T1000 (cell line): ENCODE data around the gene C4B.
"Not testable (repeated sequence)": the region's sequence is repeated elsewhere in the genome, so short reads cannot be mapped to it uniquely, and the experiment has no call there.

Source experiments
- DNase-seq: peaks from one replicate; lab custom pipeline; 2025; ENCODE audit warnings: mixed read lengths; lab: John Stamatoyannopoulos, UW

C4B gene

DNA sequence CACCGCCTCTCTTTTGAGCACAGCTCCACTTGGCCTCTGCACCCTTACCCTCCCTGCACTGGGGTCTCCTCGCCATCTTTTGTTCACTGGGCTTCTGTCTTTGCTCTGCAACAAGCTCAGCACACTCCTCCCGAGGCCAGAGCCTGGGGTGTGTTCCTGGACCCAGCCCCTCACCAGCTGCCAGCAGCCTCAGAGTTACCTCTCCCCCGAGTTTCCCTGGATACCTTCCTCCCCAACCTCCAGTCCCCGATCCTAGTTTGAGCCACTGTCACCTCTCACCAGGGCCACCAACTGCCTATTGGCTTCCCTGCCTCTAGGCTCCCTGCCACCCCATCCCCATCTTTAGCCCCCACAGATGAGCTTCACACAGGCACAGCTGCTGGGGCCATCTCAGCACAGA, 36.0 kb downstream of the C4B start:
- DNase-seq = no peak

DNA sequence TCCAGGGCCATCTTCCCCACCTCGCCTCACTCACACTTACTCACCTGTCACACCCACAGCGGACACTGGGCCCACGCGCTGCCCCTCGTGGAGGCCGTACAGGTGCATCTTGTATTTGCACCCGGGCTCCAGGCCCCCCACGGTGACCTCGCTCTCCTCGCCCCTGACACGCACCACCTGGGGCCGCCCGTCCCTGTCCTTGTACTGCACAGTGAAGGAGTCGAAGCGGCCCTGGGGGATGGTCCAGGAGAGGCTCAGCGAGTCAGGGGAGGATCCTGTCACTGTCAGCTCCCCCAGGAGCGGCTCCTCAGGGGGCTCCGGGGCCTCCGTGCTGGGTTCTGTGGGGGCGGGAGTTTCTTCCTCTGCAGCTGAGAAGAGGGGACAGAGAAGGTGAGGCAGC, 38.0 kb downstream of the C4B start:
- not testable (repeated sequence) for DNase-seq

DNA sequence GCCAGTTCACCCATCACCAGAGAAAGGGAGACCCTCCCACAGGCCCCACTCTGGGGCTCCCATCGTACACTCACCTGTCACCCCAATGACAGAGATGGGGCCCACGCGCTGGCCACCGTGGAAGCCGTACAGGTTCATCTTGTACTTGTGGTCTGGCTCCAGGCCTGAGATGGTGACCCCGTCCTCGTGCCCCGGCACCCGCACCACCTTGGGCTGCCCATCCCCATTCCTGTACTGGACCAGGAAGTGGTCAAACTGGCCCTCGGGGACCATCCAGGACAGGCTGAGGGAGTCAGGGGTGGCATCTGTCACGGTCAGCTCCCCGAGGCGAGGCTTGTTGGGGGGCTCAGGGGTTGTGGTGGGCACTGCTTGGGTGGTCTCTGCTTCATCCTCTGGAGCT, 38.7 kb downstream of the C4B start:
- not testable (repeated sequence) for DNase-seq

DNA sequence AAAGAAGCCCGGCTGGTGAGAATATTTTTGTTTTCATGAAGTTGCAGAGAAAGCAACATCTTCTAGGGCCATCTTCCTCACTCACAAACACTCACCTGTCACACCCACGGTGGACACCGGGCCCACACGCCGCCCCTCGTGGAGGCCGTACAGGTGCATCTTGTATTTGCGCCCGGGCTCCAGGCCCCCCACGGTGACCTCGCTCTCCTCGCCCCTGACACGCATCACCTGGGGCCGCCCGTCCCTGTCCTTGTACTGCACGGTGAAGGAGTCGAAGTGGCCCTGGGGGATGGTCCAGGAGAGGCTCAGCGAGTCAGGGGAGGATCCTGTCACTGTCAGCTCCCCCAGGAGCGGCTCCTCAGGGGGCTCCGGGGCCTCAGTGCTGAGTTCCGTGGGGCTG, 41.2 kb downstream of the C4B start:
- not testable (repeated sequence) for DNase-seq

DNA sequence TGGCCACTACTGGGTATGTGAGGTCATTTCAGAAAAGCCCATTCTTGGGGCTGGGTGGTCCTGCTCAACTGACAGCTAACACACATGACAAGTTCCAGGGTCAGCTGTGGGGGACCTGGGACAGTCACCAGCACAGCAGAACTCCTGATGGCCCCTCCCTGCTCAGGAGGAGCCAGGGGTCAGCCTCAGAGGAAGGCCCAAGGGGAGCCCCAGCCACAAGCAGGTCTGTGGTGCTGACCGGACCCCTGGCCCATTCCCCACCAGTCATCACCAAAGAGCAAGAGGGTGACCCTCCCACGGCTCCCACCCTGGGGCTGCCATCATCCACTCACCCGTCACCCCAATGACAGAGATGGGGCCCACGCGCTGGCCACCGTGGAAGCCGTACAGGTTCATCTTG, 41.7 kb downstream of the C4B start:
- DNase-seq = no peak

DNA sequence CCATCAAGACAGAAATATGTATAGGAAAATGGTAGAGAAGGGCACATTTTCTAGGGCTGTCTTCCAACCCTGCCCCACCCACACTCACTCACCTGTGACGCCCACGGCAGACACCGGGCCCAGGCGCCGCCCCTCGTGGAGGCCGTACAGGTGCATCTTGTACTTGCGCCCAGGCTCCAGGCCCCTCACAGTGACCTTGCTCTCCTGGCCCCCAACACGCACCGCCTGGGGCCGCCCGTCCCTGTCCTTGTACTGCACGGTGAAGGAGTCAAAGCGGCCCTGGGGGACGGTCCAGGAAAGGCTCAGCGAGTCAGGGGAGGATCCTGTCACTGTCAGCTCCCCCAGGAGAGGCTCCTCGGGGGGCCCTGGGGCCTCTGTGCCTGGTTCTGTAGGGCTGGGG, 43.4 kb downstream of the C4B start:
- no peak for DNase-seq

DNA sequence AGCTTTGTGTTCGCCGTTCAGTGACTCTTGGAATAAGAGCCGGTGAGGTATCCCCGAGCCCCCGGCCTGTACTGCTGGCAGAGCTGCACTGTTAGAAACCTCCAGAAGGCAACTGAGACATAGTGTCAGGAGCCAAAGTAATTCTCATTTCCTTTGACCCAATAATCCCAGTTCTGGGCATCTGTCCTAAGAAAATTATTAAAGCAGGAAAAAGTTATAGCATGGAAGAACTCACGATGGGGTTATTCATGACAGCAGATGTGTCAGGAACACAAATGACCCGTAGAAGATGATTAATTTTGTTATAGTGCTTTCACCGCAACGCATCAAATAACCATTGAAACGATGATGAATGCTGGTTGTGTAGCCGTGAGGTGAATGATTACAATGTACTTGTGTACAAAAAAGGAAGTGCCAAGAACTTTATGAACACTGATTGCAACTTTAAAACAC, 43.9 kb downstream of the C4B start:
- no peak for DNase-seq

DNA sequence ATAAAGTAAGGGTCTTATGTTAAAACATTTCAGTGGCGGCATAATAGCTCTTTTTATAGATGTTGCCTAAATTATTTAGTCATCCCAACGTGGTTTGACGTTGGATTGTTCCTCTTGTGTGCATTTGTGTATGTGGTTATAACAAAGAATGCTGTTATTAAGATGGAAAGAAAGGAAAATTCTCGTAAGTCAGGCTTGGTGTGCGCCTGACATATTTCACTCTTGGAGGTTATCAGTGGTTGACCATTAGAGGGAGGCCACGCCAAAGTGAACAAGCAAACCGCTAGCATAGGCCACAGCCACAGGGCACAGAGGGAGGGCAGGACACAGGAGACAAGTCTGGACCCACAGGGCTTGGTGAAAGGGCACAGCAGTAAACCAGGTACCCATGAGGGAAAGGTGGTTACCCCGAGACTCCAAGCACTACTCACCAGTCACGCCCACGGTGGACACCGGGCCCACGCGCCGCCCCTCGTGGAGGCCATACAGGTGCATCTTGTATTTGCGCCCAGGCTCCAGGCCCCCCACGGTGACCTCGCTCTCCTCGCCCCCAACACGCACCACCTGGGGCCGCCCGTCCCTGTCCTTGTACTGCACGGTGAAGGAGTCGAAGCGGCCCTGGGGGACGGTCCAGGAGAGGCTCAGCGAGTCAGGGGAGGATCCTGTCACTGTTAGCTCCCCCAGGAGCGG, 46.5 kb downstream of the C4B start:
- DNase-seq = no peak

DNA sequence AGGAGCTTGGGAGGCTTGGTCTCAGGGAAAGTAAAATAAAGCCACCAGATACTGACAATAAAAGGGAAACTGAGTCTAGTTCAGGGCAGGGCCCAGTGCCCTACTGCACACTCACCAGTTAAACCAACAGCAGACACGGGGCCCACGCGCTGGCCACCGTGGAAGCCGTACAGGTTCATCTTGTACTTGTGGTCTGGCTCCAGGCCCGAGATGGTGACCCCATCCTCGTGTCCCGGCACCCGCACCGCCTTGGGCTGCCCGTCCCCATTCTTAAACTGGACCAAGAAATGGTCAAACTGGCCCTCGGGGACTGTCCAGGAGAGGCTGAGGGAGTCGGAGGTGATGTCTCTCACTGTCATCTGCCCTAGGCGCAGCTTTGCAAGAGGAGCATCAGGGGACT, 50.1 kb downstream of the C4B start:
- no peak for DNase-seq

DNA sequence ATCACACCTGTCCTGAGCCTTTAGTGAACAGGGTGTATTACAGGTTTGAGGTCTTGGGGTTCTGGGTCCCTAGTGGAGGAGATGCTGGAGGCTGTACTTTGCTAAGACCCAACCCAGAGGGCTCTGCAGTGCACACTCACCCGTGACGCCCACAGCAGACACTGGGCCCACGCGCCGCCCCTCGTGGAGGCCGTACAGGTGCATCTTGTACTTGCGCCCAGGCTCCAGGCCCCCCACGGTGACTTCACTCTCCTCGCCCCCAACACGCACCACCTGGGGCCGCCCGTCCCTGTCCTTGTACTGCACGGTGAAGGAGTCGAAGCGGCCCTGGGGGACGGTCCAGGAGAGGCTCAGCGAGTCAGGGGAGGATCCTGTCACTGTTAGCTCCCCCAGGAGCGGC, 52.9 kb downstream of the C4B start:
- not testable (repeated sequence) for DNase-seq

DNA sequence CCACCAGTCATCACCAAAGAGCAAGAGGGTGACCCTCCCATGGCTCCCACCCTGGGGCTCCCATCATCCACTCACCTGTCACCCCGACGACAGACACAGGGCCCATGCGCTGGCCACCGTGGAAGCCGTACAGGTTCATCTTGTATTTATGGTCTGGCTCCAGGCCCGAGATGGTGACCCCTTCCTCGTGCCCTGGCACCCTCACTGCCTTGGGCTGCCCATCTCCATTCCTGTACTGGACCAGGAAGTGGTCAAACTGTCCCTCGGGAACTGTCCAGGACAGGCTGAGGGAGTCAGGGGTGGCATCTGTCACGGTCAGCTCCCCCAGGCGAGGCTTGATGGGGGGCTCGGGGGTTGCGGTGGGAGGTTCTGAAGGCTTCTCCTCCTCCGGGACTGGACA, 53.7 kb downstream of the C4B start:
- not testable (repeated sequence) for DNase-seq

DNA sequence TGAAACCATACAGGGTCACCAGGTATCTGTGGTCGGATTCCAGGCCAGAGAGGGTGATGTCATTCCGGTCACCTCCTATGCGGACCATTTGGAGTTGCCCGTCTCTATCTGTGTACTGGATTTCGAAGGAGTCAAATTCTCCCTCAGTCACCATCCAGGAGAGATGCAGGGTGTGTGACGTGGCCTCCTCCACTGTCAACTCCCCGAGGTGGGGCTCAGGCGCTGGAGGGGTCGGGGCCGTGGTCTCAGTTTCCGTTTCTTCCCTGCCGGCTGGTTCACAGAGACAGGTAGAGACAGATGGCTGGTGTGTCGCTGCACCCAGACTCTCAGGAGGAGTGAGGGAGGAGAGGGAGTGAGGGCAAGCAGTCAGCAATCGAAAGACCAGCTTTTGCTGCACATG, 54.3 kb downstream of the C4B start:
- no peak for DNase-seq

DNA sequence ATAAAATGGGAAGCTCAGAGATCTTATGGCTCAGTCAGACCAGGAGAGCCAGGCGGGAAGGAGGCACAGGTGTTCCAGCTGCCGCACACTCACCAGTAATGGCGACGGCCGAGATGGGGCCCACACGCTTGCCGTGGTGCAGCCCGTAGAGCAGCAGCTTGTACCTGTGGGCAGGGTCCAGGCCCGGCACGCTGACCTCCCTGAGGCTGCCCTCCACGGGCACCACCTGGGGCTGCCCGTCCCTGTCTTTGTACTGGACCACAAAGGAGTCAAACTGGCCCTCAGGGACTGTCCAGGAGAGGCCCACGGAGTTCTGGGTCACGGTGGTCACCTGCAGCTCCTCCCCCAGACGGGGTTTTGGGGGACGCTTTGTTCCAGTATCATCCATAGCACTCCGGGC, 54.9 kb downstream of the C4B start:
- DNase-seq = no peak

DNA sequence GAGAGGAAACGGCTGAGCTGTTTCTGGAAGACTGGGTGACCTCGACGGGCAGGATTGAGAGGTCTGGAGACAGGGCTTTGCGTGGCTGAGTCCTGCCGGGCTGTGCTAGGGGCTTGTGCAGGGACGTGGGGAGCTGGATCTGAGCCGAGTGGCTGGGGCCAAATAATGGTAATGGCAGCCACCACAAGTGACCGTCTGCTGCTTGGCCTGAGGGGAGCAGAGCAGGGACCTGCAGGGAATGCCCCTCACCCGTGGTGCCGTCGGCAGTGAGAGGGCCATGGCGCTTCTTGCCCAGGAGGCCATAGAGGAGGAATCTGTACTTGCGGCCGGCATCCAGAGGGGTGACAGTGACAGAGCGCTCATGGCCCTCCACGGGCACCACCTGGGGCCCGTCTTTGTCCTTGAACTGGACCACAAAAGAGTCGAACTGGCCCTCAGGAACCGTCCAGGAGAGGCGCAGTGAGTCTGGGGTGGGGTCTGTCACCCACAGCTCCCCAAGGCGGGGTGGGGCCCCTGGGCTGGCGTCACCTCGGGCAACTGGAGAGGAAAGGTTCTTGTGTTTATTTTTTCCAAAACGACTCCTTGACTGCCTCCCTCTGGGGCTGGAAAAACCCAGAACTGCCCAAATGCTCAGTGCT, 55.4 kb downstream of the C4B start:
- DNase-seq = no peak

DNA sequence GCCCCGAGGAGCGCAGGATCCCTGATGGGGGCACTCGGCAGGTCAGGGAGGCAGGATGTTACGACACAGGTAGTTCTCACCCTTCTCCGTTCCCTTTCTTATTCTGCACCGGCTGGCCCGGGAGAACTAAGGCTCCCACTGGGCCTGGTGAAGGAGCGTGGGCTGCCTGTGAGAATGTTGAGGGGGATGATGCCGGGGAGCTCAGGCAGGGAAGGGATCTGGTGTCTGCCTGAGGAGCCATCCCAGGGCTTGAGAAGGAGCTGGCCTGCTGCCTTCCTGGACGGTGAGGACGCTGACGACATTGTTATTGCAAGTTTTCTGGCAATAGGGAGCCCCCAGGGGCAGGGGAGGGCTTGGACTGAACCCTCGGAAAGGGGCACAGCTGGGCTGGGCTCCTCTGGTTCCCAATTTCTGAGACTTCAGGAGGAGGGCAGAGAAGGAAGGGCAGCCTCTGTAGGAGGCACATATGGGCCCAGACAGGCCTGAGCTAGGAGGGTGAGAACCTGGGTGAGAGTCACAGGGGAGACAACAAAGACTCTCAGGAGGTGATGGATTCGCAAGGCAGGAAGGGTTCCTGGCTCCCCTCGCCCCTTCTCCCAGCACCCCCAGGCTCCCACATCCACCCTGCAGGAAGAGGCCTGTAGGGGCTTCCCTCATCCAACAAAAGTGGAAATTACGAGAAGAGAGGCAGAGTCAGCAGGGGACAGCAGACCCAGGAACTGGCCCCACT, 56.4 kb downstream of the C4B start:
- DNase-seq = no peak

DNA sequence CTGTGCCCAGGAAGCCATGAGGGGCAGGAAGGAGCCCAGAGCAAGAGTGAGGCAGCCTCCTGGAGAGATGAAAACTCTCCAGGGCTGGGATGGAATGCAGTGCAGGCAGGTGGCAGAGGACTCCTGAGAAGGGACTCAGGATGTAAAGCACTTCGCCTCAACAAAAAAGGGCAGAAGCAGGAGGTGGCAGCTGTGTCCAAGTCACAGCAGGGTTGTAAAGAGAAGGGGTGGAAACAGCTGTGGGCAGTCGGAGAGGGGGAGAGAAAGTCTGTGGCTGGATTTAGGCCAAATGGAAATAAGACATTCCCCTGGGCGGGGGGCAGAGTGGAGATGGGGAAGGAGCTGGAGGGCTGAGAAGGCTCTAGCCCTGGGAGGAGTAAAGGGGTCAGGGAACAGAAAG, 58.5 kb downstream of the C4B start:
- no peak for DNase-seq

DNA sequence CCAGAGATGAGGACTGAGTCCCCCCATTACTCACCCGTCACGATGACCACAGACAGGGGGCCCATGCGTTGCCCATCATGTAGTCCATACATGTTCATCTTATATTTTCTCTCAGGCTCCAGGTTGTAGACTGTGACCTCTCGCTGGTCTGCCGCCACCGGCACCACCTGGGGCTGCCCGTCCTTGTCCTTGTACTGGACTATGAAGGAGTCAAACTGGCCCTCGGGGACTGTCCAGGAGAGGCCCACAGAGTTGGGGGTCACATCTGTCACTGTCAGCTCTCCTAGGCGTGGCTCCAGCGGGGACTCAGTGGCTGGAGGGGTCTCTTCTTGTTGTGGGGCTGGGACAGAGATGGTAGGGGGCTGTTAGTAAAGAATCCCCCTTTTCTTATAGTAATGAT, 59.0 kb downstream of the C4B start:
- no peak for DNase-seq

DNA sequence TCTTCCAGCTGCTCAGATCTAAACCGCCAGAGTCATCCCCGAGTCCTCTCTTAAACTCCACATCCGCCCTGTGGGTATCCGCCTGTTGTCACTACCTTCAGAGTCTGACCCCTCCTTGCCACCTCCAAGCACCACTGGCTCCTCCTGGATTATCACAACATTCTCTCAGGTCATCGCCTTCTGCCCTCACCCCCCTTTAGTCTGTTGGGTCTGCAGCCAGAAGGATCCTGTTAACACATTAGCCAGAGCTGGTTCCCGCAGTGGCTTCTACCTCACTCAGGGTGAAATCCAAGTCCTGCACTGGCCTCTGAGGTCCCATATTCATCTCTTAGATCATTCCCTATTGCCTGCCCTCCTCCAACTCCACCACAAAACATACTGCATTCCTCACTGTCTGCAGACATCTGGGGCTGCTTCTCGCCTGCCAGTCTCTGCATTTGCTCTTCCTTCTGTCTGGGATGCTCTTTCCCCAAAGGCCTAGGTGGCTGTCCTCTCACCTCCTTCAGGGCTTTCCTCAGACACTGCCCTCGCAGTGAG, 60.5 kb downstream of the C4B start:
- DNase-seq = no peak

DNA sequence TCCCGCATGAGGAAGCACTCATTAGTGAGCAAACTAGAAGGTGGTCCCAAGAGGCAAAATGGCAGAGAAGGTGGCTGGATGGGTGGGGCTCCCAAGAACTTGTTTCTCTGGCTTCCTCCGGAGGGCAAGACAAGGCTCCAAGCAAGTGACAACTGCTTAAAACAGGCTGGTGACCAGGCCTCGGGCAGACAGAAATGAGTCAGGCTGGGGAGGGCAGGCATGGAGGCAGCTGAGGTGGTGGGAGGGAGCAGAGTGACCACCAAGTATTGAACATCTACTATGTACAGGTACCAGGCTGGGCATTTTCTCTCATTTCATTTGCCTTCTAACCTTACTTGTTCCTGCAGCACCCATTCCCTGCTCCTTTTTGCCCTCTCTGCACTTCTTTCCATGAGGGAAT, 61.2 kb downstream of the C4B start:
- no peak for DNase-seq

DNA sequence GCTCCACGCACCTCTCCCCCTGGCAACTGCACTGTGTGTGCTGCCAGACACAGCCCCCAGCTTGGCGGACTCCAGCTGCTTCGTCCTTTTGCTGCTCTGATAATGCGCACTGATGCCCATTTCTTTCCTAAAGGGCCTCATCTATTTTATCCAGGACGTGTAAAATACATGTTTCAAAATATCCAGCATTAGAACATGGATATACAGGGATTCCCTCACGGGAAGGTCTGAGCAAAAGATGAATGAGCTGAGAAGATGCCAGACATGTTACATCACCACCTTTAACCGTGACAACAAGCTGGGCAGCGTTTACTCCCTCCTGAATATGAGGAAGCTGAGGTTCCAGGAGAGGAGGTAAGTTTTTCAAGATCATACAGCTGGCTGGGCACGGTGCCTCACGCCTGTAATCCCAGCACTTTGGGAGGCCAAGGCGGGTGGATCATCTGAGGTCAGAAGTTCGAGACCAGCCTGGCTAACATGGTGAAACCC, 61.8 kb downstream of the C4B start:
- peak; percentile 51 for DNase-seq

DNA sequence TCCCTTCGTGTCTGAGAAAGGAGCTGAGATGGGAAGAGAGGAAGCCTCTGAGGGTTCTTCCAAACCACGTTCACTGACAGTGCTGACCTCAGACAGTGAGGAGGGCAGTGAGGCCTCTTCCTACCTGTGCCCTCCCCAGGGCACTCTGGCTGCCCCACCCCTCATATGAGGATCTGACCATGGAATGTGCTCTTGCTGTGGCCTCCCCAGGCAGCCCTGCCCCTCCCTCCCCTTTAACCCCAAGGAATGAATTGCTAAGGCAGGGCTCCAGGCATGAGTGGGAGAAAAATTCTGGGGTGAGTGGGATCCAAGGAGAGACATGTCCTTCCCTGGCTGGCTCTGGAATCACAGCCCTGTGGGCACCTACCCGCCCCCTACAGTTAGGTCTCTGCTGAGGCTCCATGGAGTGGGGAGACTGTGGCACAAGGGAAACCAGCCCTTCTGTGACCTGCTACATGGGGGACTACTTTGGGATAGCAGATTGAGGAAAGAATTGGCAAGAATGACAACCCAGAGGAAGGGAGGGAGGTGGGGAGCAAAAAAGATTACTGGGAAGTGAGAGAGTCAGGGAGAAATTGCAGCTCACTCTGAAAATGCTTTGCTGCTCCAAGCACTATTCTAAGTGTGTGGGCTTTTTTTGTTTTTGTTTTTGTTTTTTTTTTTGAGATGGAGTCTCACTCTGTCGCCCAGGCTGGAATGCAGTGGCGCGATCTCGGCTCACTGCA, 65.1 kb downstream of the C4B start:
- DNase-seq = no peak
